ENCODE data around the gene PPM1H. TPM values are rescaled to one million over a fixed set of nuclear protein-coding genes. Genes with fewer than 3 reads are reported as not detected.

PPM1H gene
- total and polyA plus RNA-seq, 10 of the 15 experiments (the other 5 are each of a cell fraction or from before 2014, with no cell fraction given) = 0.11 to 0.83 (median 0.49) TPM

DNA sequence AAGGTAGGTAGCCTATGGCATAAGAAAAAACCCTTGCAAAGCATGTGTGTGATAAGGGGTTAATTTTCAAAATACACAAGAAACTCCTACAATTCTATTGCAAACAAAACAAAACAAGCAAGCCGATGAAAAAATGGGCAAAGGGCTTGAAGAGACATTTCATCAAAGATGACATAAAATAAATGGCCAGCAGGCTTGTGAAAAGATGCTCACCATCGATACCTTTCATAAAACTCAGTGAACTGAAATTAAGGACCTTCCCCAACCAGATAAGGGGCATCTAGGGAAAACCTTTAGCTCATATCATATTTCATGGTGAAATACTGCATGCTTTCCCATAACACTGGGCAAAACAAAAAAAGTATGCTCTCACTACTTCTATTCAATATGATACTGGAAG, 131.2 kb downstream of the PPM1H start:
- Histone ChIP-seq H3K9me3 (replicated peaks; ENCODE audit: control insufficient read depth, insufficient read depth, low read length) (peaks cover 2% of the 10 kb centered on the region; the same call in 1 of the 3 replicates), H3K4me3 (no peak overlapping the region), H3K27me3 (replicated peaks in 1 of 2; ENCODE audit: control insufficient read depth in 2 of 2, insufficient read depth in 2 of 2, low read length in 1 of 2) (no peaks in the 10 kb centered on the region), H4K20me1 (ENCODE audit: control insufficient read depth, insufficient read depth) (no peaks in the 10 kb centered on the region), H3K79me2 (ENCODE audit: control insufficient read depth, insufficient read depth, low read length) (no peaks in the 10 kb centered on the region), H3K4me2 (ENCODE audit: control insufficient read depth, insufficient read depth) (no peak overlapping the region), H3K4me1 (ENCODE audit: control insufficient read depth, insufficient read depth, low read length) (peaks cover 10% of the 10 kb centered on the region; the same call in 1 of the 2 replicates), H3K27ac (ENCODE audit: control insufficient read depth, insufficient read depth) (no peak overlapping the region), H2AFZ (ENCODE audit: control insufficient read depth, low read depth, low read length) (no peak overlapping the region), H3K9ac (ENCODE audit: control insufficient read depth, insufficient read depth, low read length) (no peak overlapping the region), H3K36me3 (ENCODE audit: control insufficient read depth in 2 of 2, insufficient read depth in 2 of 2, low read length in 1 of 2) (no peaks in the 10 kb centered on the region)
- 95% methylated on average over 2 of the region's 2 CpGs for WGBS (ENCODE audit: insufficient coverage, insufficient replicate concordance, low lambda C conversion rate, missing lambda C conversion rate)
- no peak for FAIRE-seq
- no peak for ATAC-seq
- intact Hi-C loops (cut with micrococcal nuclease; ENCODE audit: unreplicated experiment) = loop anchor here (10.0 kb wide), 1 partner anchor 539 kb away; the partner anchor contains the start of gene USP15
- ChIA-PET POLR2A (no interaction called here), CTCF (interaction anchor here (0.7 to 3.2 kb wide), 9 partner anchors 9 to 616 kb away, joined by 3 to 21 read pairs (median 5); no protein-coding TSS in a partner anchor), SMC1A (ENCODE audit: uncharacterized antibody, unreplicated experiment) (interaction anchor here (0.5 to 2.6 kb wide), 4 partner anchors 9 to 365 kb away, joined by 3 to 10 read pairs (median 7); no protein-coding TSS in a partner anchor), RAD21 (ENCODE audit: unreplicated experiment) (interaction anchor here (0.6 to 1.5 kb wide), 4 partner anchors 9 to 373 kb away, joined by 3 to 7 read pairs (median 4); no protein-coding TSS in a partner anchor)
- no TSS peak for BruUV-seq (replicated peaks)
- TF ChIP-seq, protein P1, sequence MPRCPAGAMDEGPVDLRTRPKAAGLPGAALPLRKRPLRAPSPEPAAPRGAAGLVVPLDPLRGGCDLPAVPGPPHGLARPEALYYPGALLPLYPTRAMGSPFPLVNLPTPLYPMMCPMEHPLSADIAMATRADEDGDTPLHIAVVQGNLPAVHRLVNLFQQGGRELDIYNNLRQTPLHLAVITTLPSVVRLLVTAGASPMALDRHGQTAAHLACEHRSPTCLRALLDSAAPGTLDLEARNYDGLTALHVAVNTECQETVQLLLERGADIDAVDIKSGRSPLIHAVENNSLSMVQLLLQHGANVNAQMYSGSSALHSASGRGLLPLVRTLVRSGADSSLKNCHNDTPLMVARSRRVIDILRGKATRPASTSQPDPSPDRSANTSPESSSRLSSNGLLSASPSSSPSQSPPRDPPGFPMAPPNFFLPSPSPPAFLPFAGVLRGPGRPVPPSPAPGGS (IDR thresholded peaks at IDR 0.05; ENCODE audit: borderline replicate concordance, insufficient read depth, low read depth, low read length, poor library complexity, severe bottlenecking) = no peak
- in situ Hi-C loops (cut with MboI) = no loop called here
- DNase-seq (ENCODE audit: low read depth, low spot score) = no peak

DNA sequence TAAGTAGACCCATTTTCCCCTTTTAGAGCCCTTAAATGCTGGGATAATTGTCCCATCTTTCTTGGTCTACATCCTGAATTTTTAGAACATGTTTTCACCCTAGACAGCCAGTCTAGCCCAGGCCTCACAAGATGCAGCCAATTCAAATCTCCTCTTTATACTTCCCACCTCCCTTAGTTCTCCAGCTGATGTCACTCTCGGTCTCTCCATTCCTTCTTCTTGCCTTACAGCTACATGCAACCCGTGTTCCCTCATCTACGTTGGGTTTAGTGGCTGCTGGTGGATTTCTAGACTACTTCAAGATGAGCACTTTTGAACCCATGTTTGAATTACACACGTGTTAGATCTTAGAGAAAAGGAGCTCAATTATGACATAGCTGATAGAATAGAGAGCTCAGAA, 132.0 kb downstream of the PPM1H start:
- no peak overlapping the region for H3K4me2 ChIP-seq (ENCODE audit: control insufficient read depth, insufficient read depth)
- POLR2A ChIA-PET = interaction anchor here (0.7 kb wide), 1 partner anchor 261 kb away, joined by 3 read pairs; no protein-coding TSS in a partner anchor
- no peak overlapping the region for H3K4me3 ChIP-seq
- H3K27ac ChIP-seq (ENCODE audit: control insufficient read depth, insufficient read depth) = no peak overlapping the region
- intact Hi-C loops (cut with micrococcal nuclease; ENCODE audit: unreplicated experiment) = loop anchor here (10.0 kb wide), 1 partner anchor 538 kb away; the partner anchor contains the start of gene USP15
- H3K4me1 ChIP-seq (ENCODE audit: control insufficient read depth, insufficient read depth, low read length) = peaks cover 4% of the 10 kb centered on the region; the same call in 1 of the 2 replicates
- SMC1A ChIA-PET (ENCODE audit: uncharacterized antibody, unreplicated experiment) = interaction anchor here (0.5 to 2.6 kb wide), 6 partner anchors 9 to 1033 kb away, joined by 3 to 10 read pairs (median 4); no protein-coding TSS in a partner anchor
- ATAC-seq = no peak
- no peaks in the 10 kb centered on the region for H3K27me3 ChIP-seq (replicated peaks in 1 of 2; ENCODE audit: control insufficient read depth in 2 of 2, insufficient read depth in 2 of 2, low read length in 1 of 2)
- in situ Hi-C loops (cut with MboI) = no loop called here
- no peak for DNase-seq (ENCODE audit: low read depth, low spot score)
- RAD21 ChIA-PET (ENCODE audit: unreplicated experiment) = interaction anchor here (0.6 to 1.5 kb wide), 4 partner anchors 10 to 372 kb away, joined by 3 to 7 read pairs (median 4); no protein-coding TSS in a partner anchor
- CTCF ChIA-PET = interaction anchor here (1.2 to 3.2 kb wide), 6 partner anchors 9 to 365 kb away, joined by 4 to 21 read pairs (median 6); no protein-coding TSS in a partner anchor
- 42% methylated on average over 4 of the region's 4 CpGs for WGBS (ENCODE audit: insufficient coverage, insufficient replicate concordance, low lambda C conversion rate, missing lambda C conversion rate)
- no peak overlapping the region for H3K9ac ChIP-seq (ENCODE audit: control insufficient read depth, insufficient read depth, low read length)
- no TSS peak for BruUV-seq (replicated peaks)
- H3K36me3 ChIP-seq (ENCODE audit: control insufficient read depth in 2 of 2, insufficient read depth in 2 of 2, low read length in 1 of 2) = no peaks in the 10 kb centered on the region
- H3K79me2 ChIP-seq (ENCODE audit: control insufficient read depth, insufficient read depth, low read length) = no peaks in the 10 kb centered on the region
- H3K9me3 ChIP-seq (replicated peaks; ENCODE audit: control insufficient read depth, insufficient read depth, low read length) = peaks cover 2% of the 10 kb centered on the region; the same call in 1 of the 3 replicates
- H2AFZ ChIP-seq (ENCODE audit: control insufficient read depth, low read depth, low read length) = no peak overlapping the region
- FAIRE-seq = no peak
- no peaks in the 10 kb centered on the region for H4K20me1 ChIP-seq (ENCODE audit: control insufficient read depth, insufficient read depth)
- no peak for TF ChIP-seq EGR1 (IDR thresholded peaks at IDR 0.05; ENCODE audit: borderline replicate concordance in 1 of 2, low read depth in 2 of 2, low read length in 2 of 2)
- no peak for TF ChIP-seq KDM1A (IDR thresholded peaks at IDR 0.05; ENCODE audit: borderline replicate concordance)
- TF ChIP-seq, protein P2, sequence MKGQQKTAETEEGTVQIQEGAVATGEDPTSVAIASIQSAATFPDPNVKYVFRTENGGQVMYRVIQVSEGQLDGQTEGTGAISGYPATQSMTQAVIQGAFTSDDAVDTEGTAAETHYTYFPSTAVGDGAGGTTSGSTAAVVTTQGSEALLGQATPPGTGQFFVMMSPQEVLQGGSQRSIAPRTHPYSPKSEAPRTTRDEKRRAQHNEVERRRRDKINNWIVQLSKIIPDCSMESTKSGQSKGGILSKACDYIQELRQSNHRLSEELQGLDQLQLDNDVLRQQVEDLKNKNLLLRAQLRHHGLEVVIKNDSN (IDR thresholded peaks at IDR 0.05; ENCODE audit: borderline replicate concordance, extremely low read length, insufficient read depth, low read depth, low read length) = no peak
- TF ChIP-seq SPI1 (IDR thresholded peaks at IDR 0.05; ENCODE audit: borderline replicate concordance, insufficient read depth, low read depth, low read length) = no peak
- TF ChIP-seq, protein P3, sequence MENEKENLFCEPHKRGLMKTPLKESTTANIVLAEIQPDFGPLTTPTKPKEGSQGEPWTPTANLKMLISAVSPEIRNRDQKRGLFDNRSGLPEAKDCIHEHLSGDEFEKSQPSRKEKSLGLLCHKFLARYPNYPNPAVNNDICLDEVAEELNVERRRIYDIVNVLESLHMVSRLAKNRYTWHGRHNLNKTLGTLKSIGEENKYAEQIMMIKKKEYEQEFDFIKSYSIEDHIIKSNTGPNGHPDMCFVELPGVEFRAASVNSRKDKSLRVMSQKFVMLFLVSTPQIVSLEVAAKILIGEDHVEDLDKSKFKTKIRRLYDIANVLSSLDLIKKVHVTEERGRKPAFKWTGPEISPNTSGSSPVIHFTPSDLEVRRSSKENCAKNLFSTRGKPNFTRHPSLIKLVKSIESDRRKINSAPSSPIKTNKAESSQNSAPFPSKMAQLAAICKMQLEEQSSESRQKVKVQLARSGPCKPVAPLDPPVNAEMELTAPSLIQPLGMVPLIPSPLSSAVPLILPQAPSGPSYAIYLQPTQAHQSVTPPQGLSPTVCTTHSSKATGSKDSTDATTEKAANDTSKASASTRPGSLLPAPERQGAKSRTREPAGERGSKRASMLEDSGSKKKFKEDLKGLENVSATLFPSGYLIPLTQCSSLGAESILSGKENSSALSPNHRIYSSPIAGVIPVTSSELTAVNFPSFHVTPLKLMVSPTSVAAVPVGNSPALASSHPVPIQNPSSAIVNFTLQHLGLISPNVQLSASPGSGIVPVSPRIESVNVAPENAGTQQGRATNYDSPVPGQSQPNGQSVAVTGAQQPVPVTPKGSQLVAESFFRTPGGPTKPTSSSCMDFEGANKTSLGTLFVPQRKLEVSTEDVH (IDR thresholded peaks at IDR 0.05; ENCODE audit: low read depth, partially characterized antibody) = no peak
- TF ChIP-seq CBFB (IDR thresholded peaks at IDR 0.05; ENCODE audit: low read depth) = no peak

Measured in GM12878 (cell line).